H1 (cell line): ENCODE data around the gene TLE3. TPM values are rescaled to one million over a fixed set of nuclear protein-coding genes. Genes with fewer than 3 reads are reported as not detected.

Experiments
- CHD1 ChIP-seq: IDR thresholded peaks from 2 replicates; pipeline ENCODE4 v1.6.1; 2012; ENCODE audit warnings: low read depth, low read length, improper control_type of control experiment
- CHD2 ChIP-seq: IDR thresholded peaks from 2 replicates; pipeline ENCODE4 v1.6.1; 2012; ENCODE audit warnings: low read length, improper control_type of control experiment
- HDAC6 ChIP-seq: IDR thresholded peaks from one replicate; pipeline ENCODE4 v1.7.1; 2012; ENCODE audit warnings: low read depth, mild to moderate bottlenecking, inconsistent platforms, low read length, moderate library complexity
- KDM5A ChIP-seq: fragments of 200-600 bp; IDR thresholded peaks from 2 replicates; pipeline ENCODE4 v1.7.1; 2012; ENCODE audit warnings: mild to moderate bottlenecking, low read length, inconsistent platforms, mixed read lengths
- SAP30 ChIP-seq: fragments of 300-600 bp; sonication (generic); IDR thresholded peaks from 2 replicates; pipeline ENCODE4 v1.7.1; 2012; ENCODE audit warnings: low read length, moderate library complexity, mild to moderate bottlenecking, inconsistent platforms; ENCODE audit not compliant: insufficient read depth, insufficient replicate concordance
- TBP ChIP-seq: IDR thresholded peaks from 2 replicates; pipeline ENCODE4 v1.6.1; 2011; ENCODE audit warnings: low read depth, low read length, improper control_type of control experiment
- polyA plus RNA-seq, 7 experiments: library from polyadenylated mRNA; depleted of rRNA in 3 of 7; stranded (reverse) in 5 of 7; unstranded in 2 of 7; fragments of >200 nt in 5 of 7; fragments of 200-250 nt in 2 of 7; gene quantifications; 1 replicate in 5 of 7; 2 replicates in 1 of 7; 4 replicates in 1 of 7; pipeline versions ENCODE4 v1.2.1 to v1.2.3, GENCODE V29; 2011 to 2013; ENCODE audit warnings: missing spikeins in 2 of 7, mixed read lengths in 2 of 7
- total RNA-seq: library from RNA; stranded (reverse); fragmentation: NEBNext Ultra II Directional; extraction: Animal tissue kit (Norgen Biotek cat#: 25700); gene quantifications from 2 replicates; pipeline ENCODE4 v1.2.1, GENCODE V29; 2021

Gene TLE3
- total and polyA plus RNA-seq, 2 of the 8 experiments (the other 6 are each of a cell fraction or from before 2014, with no cell fraction given), result 25.1 to 61.2 TPM

DNA sequence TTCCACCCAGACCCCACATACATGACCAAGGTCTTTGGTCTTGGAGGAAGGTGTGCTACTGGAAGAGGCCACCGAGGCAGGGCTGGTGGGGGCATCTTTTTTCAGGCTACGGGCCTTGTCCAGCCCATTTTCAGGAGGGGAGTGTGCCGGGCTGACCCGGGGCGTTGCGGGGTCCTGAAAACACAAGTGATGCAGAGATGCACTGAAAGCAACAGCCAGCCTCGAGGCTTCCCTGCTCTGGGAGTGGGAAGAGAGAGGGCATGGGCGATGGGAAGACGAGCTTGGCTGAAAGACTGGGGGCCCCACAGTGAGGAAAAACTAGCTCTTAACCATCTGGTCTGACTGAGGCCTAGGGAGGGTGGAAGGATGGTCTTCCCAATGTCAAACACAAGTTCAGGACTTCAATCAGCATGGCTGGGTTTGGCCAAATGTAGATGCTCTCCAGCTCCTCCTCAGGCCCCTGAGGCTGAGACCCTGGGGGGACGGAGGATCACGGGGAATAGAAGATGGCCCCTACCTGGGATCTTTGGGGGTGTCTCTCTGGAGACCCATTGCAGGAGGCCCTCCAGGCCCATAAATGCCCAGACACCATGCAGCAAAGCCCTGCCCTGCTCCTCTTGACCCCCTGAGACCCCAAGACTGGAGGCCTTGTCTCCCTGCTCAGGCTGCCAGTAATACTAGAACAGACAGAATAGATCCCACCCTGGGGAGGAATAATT, 38.9 kb downstream of the TLE3 start (continued):
- TF ChIP-seq SAP30, result no peak
- no peak for TF ChIP-seq CHD1
- no peak for TF ChIP-seq HDAC6
- TF ChIP-seq CHD2, result no peak
- TF ChIP-seq KDM5A, result no peak
- TF ChIP-seq TBP, result no peak
- TF ChIP-seq, all 59 proteins: peak for 0
